ENCODE measurements around the gene CPXM2.

CPXM2 gene

DNA sequence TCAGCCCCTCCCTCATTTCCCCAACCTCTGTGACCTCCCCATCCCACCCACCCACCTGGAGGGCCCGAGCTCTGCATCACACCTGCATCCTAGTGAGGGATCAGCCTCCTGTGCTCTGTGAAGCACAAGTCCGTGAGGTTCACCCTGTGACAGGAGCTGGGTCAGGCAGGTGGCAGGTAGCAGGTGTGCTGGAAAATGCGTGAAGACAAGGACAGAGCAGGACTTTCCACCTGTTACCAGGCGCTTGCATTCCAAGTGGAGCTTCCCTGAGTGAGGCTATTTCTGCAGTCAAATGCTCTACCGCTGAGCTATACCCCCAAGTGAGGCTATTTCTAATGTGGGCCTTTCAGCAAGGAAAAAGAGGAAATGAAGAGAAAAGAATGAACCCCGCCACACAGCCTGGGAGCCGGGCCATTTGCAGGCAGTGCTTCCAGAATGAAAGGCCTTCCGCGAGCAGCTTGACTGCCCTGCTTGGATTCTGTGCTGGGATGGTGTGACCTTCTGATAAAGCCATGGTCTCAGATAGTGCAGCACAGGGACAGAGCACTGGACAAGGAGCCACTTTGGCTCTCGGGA lies 13.3 kb upstream of the CPXM2 start:
- DNase-seq (ENCODE audit: low spot score): no peak

- DNase-seq (ENCODE audit: low spot score): no peak
Observed at GRCh38 chr10:123903621-123904020, 12.0 kb upstream of the CPXM2 start.

DNA sequence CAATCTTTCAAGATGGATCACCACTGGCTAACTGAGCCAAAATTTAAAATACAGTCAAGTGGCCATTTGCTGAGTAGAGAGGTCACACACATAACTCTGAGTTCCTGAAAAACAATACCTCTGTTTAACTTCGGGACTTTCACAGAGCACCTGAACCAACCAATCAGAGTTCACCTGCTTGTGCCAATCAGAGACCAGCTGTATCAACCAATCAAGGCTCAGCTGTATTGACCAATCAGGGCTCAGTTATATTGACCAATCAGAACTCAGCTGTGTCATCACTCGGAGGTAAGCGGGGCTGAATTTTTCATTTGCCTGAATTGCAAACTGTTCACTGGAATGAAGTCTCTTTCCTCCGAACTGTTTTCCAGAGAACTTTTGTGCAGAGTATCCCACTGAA lies 10.0 kb upstream of the CPXM2 start:
- DNase-seq (ENCODE audit: low spot score): no peak

GRCh38 chr10:123897146-123897545 lies 5.5 kb upstream of the CPXM2 start:
- no peak for DNase-seq (ENCODE audit: low spot score)

DNA sequence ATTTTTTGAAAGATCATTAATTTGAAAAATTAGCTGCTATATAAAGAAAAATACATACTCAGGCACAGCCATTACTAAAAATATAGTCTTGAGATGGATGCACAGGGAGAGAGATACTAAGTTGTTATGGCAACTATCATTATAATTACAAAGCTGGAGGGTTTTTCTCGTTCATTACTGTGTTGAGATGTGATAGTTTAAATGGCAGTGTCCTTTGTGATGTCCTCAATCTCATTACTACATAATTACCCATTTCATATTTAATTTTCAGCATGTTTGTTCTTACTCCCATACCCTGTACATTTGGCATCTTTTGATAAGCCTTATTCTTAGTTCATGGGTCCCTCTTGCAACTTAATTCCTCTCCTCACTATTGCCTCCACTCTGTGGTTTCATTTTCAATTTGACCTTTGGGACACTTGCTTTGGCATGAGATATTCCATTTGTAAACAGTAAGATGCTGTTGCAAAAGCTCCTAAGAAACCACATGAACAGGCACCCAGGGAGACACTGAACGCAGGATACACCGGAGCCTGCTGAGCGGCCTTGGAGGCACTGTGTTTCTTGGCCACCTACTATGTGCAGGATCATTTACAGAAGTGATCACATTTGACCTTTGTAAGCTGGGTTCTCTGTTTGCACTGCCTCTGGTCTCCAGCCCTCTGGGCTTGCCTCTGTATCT lies 4.8 kb upstream of the CPXM2 start:
- no peak for DNase-seq (ENCODE audit: low spot score)

DNA sequence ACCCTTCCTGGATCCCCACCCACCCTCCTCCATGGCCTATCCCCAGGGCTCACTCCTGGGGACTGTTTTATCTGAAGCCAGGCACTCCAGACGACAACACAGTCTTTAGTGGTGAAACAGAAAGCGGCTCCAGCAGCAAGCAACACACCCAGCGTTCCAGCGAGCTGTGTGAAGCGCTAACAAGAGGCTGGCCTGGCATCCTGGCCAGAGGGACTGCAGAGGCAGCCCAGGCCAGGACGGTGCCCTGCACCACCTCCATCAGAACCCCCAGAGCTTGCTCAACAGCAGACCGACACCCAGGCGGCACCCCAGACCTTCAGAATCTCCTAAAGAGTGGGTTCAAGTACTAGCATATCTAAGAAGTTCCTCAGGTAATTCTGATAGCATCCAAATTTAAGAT lies 2.0 kb upstream of the CPXM2 start:
- no peak for DNase-seq (ENCODE audit: low spot score)

GRCh38 chr10:123890756-123891143 lies 857 bp downstream of the CPXM2 start:
- no peak for DNase-seq (ENCODE audit: low spot score)

GRCh38 chr10:123890226-123890625 lies 1.4 kb downstream of the CPXM2 start:
- no peak for DNase-seq (ENCODE audit: low spot score)

GRCh38 chr10:123889821-123890220 lies 1.8 kb downstream of the CPXM2 start:
- DNase-seq (ENCODE audit: low spot score): no peak

GRCh38 chr10:123888751-123889150 lies 2.9 kb downstream of the CPXM2 start:
- DNase-seq (ENCODE audit: low spot score): no peak

GRCh38 chr10:123888256-123888655 lies 3.4 kb downstream of the CPXM2 start:
- DNase-seq (ENCODE audit: low spot score): no peak

DNA sequence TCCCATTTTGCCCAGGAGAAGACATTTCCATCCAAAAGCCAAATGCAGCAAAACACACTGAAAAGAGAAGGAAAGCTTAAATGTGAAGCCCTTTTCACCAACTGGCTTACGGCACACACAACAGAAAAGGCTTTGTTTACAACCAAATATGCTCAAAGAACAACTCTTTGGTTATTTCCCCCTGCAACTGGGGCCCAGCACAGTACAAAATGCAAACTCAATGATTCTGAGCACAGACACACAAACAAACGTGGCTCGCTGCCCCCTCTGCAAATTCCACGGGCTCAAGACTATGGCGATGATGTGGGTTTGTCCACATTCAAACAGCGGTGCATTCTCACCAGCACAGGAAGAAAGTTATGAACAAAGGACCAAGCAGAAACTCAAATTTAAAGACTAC lies 5.3 kb downstream of the CPXM2 start:
- no peak for DNase-seq (ENCODE audit: low spot score)

DNA sequence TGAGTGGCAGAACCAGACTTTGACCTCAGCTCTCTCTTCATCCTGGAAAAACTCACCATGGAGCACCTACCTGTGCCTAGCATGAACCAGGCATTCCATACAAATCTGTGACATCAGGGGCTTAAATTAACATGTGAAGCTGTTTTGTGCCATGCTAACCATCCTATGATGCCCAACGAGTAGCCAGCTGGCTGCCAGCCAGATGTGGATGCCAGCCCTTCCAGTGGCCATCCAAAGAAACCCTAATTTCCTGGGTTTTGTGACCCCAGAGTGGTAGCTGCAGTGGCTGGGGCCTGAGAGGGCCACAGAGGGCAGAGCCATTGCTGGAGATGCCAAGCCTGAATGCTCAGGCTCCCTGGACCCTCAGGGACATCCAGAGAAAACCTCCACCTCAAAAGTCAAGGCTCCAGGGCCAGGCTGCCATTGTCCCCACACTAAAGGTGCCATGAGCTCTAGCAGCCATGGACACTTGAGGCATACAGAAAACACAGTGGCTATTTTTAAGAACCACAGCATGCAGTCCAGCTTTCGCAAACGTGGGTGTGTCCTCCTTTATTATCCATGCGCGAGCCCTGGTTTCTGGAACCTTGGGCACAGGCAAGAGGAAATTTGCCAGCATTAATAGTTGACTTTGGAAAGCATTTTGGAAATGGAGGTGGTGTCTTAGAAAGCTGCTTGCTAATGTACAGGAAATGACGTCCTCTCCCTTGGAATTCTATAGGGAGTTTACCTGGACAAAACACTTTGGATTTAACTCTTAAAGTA lies 6.0 kb downstream of the CPXM2 start:
- DNase-seq (ENCODE audit: low spot score): no peak

DNA sequence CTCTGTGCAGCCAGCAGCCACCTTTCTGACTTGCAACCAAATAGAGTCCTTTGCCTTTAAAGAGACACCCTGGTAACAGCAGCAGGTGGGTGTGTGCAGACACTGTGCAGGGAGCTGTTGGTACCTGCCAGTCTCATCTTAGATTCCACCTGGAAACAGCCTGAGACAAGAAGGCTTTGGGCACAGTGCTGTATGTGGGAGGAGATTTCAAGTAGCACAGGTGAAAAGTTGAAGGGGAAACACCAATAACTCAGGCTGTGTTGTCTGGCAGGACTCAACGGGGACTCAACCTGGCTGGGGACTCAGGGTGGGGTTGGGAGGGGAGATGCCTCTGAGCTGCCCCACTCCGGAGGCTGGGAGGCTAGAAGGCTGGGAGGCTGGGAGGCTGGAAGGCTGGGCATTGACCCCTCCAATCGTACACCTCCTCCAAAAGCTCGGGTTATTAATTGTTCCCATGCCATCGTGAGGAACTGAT lies 6.7 kb downstream of the CPXM2 start:
- no peak for DNase-seq (ENCODE audit: low spot score)

DNA sequence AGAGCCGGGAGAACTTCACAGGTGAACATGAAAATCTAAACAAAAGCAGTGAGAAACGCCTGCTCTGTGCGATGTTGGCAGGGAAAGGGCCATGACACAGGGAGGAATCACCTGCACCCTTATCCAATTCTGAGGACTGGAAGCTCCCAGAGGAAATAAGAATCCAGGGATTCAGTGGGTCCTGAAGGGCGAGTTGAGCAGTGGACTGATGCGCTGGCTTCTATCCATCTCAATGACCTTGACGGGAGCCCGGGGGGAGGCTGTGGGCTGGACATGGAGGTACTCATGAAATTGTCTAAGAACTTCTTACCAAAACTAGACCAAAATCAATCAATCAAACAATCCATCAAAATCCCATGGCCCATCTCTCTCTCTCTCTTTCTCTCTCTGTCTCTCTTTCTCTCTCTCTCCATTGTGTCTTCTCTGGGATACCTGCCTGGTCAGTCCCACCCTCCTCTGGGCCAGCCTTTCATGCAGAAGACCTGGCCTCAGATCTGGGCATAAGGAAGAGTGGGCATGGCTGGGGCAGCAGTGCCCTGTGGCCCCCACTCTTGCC lies 7.2 kb downstream of the CPXM2 start:
- DNase-seq (ENCODE audit: low spot score): no peak

DNA sequence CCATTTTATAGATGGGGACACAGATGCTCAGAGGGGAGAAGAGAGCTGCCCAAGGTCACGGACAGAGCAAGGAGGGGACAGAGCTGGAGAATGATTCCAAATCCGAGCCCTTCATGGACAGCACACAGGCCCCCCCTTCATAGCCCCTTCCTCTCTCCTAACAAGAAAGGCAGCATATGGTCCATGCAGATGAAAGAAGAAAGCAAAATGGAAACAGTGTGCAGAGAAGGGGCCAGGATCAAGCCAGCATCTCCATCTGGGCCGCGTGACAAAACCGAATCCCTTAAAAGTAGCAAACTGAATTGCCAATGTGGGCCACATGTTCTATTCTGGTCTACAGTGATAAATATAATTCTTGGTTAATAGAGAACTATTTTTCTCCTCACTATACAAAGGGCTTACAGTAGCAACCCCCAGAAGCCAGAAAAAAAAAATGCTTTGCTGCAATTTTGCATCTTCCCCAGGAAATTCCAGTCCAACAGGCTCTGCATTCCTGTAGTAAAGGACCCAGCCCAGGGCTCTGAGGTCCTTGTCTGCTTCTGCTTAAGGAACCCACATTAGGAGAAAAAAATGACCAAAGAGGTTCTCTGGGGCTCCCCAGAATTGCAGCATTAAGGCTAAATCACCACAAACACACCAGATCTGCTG lies 7.8 kb downstream of the CPXM2 start:
- DNase-seq (ENCODE audit: low spot score): no peak

DNA sequence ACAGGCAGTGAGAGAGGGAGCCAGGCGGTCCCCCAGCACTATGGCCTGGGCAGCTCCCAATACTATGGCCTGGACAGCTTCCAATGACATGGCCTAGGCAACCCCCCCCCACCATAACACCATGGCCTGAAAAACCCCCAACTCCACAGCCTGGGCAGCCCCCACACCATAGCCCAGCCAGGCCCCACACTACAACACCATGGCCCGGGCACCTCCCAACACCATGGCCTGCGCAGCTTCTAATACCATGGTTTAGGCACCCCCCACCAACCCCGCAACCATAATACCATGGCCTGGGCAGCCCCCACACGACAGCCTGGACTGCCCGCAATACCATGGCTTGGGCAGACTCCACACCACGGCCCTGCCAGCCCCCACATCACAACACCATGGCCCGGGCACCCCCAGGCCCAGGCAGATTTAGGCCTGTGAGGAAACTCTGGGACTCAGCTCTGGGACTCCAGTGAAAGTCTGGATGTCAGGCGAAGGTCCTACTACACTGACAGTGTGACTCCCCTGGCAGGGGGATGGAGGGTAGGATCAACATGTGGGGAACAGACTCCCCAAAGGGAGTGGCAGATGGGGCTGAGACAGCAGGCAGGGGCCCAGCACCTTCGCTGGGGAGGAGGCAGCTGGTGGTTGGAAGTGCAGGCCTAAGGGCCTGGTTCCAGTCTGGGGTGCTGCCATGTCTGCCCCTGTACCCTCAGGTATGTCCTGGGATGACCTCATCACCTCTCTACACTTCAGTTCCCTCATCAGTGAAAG lies 8.7 kb downstream of the CPXM2 start:
- no peak for DNase-seq (ENCODE audit: low spot score)

- no peak for DNase-seq (ENCODE audit: low spot score)
Observed at GRCh38 chr10:123882177-123882576, 9.4 kb downstream of the CPXM2 start.

GRCh38 chr10:123879606-123880257 lies 11.9 kb downstream of the CPXM2 start:
- no peak for DNase-seq (ENCODE audit: low spot score)

DNA sequence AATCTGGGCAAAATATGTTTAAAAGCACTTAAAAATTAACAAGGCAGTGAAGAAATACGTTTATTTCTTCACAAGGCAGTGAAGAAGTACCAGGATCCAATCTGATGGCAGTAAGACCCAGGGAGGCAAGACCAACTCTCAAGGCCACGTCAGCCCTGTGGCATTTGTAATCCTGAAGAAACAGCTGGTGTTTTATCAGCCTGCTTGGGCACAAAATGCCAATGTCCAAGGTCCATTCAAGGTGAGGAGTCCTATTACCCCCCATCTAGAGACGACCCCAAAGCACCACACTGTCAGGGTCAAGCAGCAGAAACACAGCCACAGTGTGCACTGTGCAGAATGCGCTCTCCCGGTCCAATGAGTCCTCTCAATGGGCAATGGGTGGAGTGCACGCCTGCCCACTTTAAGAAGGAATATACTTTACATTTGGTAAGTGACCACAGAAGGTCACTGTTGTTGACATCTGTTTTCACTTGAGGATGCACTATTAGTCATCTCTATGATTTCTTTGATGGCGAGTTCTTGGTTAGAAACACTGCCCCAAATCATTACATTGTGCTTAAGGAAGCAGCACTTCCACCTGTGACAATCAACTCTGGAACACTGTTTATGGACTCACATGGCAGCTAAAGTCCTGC lies 12.8 kb downstream of the CPXM2 start:
- DNase-seq (ENCODE audit: low spot score): no peak

GRCh38 chr10:123870260-123870659 lies 21.3 kb downstream of the CPXM2 start:
- no peak for DNase-seq (ENCODE audit: low spot score)
